GM19035 (cell line): ENCODE data around the gene COL4A2.

Experiments used
- ATAC-seq: cut with Tn5 transposase; IDR thresholded peaks from one replicate; pipeline ENCODE4 v1.9.1; 2021; ENCODE audit not compliant: unreplicated experiment

COL4A2 gene

DNA sequence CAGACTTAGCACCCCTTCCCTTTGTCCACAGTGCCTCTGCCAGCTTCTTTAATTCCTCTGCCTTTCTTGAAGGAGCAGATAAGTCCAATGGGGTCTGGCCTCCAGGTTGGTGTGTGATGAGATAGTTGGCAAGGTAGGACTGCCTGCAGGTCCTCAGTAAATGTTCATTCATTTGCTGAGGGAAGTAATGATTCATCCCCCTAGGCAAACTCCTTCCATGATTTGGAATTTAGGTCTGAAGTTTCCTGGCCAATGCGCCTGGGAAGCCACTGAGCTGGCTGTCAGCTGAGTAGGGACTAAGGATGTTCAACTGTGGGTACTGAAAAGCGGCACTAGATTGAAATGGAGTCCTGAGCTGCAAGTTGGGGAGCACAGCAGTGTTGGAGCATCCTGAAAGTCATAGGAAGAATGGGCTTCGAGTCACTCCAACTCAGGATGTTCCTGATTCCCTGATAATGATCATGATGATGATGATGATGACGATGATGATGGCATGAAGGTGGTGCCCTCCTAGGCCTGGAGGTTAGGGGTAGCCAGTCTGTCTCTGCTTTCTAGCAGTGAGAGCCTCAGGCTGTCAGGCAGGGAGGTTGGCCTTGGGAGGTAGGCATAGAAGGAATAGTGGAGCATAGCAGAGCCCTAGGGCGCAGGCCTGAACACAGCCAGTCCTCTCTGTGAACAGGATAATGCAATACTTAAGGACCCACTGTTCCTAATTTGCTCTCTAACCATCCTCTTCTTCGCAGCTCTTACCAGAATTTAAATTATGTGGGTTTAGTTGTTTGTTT lies 44.7 kb downstream of the COL4A2 start:
- no peak for ATAC-seq

- no peak for ATAC-seq
These were observed 45.7 kb downstream of the COL4A2 start for GRCh38 chr13:110352735-110353134.

- no peak for ATAC-seq
These were observed 46.4 kb downstream of the COL4A2 start for GRCh38 chr13:110353339-110353977.

- ATAC-seq, result no peak
These were observed 47.1 kb downstream of the COL4A2 start for GRCh38 chr13:110354123-110354627.

DNA sequence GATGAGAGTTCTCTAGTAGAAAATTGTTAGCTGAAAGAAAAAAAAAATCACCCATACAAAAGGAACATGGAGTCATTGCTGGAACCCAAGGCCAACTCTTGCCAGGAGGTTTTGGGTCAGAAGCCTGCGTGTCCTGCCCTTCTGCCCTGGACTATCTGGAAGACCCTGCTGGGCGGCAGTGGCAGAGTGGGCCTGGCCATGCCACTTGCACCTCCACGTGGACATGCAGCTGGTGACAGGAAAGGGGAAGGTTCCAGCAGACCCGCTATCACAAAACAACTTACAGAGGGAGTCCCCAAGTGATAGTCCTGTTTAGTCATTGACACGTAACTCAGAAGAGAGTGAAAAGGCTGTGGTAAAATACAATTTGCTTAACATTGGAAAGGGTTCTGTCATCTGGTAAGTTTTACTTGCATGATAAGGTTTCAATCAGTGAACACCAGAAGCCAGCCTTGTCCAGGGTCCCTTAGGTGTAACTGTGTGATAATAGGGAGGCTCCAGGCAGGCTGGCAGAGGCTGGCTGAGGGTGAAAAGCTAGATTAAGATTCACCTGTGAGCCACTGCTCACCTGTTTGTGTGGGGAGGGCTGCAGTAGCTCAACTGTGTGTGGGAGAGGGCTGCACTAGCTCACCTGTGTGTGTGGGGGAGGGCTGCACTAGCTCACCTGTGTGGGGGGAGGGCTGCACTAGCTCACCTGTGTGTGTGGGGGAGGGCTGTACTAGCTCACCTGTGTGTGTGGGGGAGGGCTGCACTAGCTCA lies 47.8 kb downstream of the COL4A2 start:
- ATAC-seq, result no peak

DNA sequence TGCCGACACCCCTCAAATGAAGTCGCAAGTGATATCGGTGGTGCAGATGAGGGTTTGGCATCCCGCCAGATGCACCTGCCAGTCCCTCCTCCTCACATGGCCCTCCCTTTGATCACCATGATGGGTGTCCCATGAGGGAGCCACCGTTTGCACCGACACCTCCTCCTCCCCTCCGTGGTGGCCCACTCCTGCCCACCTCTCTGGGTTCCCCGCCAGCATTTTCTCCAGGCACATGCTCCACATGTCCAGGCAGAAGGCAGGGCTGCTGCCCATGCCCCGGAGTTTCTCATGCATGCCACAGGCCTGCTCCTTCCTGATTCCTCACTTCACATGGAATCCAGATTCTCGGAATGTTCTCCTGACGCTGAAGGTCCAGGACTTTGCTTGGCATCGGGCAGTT lies 49.3 kb downstream of the COL4A2 start:
- ATAC-seq, result no peak

- ATAC-seq, result no peak
These were observed 51.3 kb downstream of the COL4A2 start for GRCh38 chr13:110358381-110358780.

- ATAC-seq, result no peak
These were observed 52.8 kb downstream of the COL4A2 start for GRCh38 chr13:110359840-110360301.

DNA sequence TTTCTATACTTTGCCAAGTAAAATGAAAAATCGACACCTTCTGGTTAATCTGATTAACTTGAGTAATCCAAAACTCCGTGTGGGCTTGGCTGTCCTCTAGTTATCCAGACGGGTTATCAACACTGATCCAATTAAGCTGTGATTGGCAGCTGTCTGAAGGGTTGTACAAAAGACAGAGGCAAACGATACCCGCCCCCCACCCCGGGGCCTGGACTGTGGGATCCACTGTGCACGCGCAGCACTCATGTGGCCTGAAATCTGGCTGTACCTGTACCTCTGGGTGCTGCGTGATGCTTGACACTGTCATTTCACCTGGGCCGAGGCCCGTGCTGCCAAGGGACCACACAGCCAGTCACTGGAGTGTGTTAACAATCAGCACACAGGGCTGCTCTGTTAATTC lies 53.5 kb downstream of the COL4A2 start:
- no peak for ATAC-seq

- no peak for ATAC-seq
These were observed 54.4 kb downstream of the COL4A2 start for GRCh38 chr13:110361365-110361911.

DNA sequence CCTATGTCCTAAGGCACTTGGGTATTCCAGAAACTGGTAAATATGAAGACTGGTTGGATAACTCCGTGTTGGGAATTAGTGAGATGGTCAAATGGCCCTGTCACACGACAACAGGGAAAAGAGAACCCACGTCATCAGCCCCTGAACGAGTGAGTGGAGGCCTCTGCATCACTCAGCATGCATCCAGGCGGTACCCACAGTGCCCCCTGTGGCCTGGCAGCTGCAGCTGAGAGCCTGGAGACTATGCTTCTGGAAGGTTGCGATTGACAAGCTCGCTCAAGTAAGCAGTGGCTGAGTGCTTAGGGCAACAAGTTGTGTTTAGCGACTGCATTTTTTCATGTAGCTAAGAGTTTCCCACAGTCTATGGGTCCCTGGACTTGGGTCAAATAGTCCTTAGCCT lies 55.9 kb downstream of the COL4A2 start:
- no peak for ATAC-seq

GRCh38 chr13:110364081-110364480 lies 57.0 kb downstream of the COL4A2 start:
- ATAC-seq, result no peak

- no peak for ATAC-seq
These were observed 58.8 kb downstream of the COL4A2 start for GRCh38 chr13:110365876-110366275.

- no peak for ATAC-seq
These were observed 59.6 kb downstream of the COL4A2 start for GRCh38 chr13:110366733-110367132.

DNA sequence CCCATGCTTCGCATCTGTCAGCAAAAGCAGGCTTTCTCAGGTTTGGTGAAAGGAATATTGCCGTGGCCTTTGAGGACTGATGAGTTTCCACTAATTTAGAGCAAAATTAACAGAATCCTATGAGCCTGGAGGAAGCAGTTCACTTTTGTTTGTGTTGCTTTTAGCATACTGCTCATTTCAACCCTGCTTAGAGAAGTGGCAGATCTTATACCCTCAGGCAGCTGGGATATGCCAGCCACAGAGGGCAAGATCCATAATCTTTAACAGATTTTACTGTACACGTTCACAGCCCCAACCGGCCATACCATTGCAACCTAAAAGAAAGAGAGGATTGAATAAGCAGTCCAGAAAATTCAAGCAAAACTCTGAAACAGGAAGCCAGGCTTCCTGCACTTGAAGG lies 60.5 kb downstream of the COL4A2 start:
- ATAC-seq, result no peak

- no peak for ATAC-seq
These were observed 61.3 kb downstream of the COL4A2 start for GRCh38 chr13:110368408-110368807.

DNA sequence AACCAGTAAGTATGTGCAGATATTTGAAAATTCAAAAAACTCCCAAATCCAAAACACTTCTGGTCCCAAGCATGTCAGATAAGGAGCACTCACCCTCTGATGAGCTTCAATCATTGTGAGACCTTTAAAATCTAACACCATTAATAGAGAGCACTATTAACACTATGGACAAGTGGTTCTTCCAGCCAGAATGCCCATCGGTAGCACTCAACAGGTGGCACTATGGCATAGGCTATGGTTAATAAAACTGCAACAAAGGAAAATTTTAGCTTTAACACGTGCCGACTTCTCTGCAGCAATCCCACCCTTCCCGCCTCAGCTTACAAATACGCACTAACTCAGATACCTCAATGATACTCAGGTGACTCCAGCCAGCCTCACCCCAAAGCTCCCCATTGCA lies 62.3 kb downstream of the COL4A2 start:
- ATAC-seq, result no peak

DNA sequence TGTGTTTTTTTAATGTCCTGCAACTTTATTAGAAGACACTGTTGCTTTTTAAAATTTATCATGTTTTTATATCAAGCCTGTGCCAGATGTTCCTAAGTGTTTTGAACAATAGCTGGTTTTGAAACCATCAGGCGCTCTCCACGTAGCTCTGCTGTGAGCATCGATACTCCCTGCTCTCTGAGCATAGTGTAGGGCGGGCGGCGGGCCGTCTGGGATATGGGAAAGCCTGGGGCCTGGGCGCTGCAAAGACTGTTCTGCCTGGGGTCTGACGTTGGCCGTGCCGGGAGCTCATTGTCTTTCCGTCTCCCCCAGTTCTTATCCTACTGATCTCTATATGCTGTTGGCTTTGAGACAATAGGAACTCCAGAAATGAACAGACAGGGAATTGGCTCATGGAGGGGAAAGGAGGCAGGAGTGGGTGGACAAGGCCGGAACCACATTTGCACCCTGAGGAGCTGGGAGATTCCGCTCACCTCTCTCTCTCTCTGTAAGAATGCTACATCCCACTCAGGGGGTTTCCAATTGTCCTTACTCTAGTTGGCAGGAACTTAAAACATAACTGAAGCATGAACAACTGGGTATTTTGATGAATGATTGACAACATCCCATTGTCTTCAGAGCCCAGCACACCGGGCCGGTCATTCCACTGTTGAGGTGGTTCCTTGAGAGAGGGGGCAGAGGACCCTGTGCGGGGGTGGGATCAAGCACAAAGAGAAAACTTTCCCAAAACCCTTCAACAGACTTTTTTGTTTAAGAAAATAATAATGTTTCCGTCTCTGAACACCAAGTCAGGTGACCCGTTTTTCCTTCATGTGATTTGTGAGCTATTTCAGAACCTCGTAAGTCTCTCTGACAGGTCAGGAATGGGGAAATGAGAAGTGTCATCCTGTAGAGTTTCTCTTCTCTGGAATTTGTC lies 64.7 kb downstream of the COL4A2 start:
- ATAC-seq, result no peak

- no peak for ATAC-seq
These were observed 65.6 kb downstream of the COL4A2 start for GRCh38 chr13:110372676-110373075.

DNA sequence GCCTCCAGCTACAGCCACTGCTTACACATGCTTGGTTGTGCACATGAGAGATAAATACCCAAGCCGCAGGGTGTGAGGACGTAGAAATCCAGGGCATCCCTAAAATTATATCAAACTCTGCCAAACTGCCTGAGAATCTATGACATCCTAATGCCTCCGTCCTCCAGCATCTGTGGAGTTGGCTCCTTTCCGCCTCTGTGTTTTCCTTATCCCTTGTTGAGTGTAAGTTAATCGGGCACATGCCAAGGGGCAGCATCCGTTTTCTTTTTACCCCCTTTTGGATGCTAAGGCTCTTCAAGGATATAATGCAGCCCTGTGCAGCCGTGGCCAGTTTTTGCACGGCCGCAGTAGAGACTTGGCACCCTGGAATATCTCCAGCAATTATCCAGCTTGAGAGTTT lies 66.5 kb downstream of the COL4A2 start:
- no peak for ATAC-seq
